Thoracic aorta (tissue), 2 donors: ENCODE data around the gene ZFP57. TPM values are rescaled to one million over a fixed set of nuclear protein-coding genes. Genes with fewer than 3 reads are reported as not detected.
A peak's percentile ranks its signal among the peaks of the same experiment; 100 is the strongest.

Source experiments
- ATAC-seq: fragments of 150-250 bp; one replicate; pipeline ENCODE4 v1.8.0; 2017; ENCODE audit warnings: low read depth; ENCODE audit not compliant: insufficient number of reproducible peaks, low FRiP score
- DNase-seq: peaks from one replicate; pipeline ENCODE4 v3.0.0-alpha.2; 2020; ENCODE audit warnings: low spot score
- H3K27ac ChIP-seq, 2 donors: fragments of 200-600 bp; sonication (generic); 1 replicate in 1 of 2; 2 replicates in 1 of 2; pipeline ENCODE4 v1.5.1; 2016; ENCODE audit warnings: mild to moderate bottlenecking in 2 of 2, moderate library complexity in 2 of 2
- H3K27me3 ChIP-seq: fragments of 200-600 bp; sonication (generic); replicated peaks from 2 replicates; pipeline ENCODE4 v1.6.0; 2016; ENCODE audit warnings: mild to moderate bottlenecking; ENCODE audit not compliant: insufficient read depth
- H3K36me3 ChIP-seq: fragments of 200-600 bp; sonication (generic); one replicate; pipeline ENCODE4 v1.5.1; 2016
- H3K4me1 ChIP-seq, 2 donors: fragments of 200-600 bp; sonication (generic); 1 replicate in 1 of 2; 2 replicates in 1 of 2; pipeline versions ENCODE4 v1.5.1 to v1.6.0; 2016; ENCODE audit warnings: low read depth in 2 of 2, mild to moderate bottlenecking in 1 of 2; ENCODE audit not compliant: control insufficient read depth in 1 of 2
- H3K4me3 ChIP-seq: fragments of 200-600 bp; sonication (generic); 2 replicates; pipeline ENCODE4 v1.5.1; 2016; ENCODE audit warnings: mild to moderate bottlenecking
- H3K9me3 ChIP-seq: fragments of 200-600 bp; sonication (generic); 2 replicates; pipeline ENCODE4 v1.5.1; 2016
- CTCF ChIP-seq: fragments of 200-600 bp; sonication (generic); IDR thresholded peaks from one replicate; pipeline ENCODE4 v1.5.1; 2019; ENCODE audit warnings: antibody characterized with exemption
- total RNA-seq, 2 donors: library from RNA; depleted of rRNA; stranded (reverse); fragments of >200 nt; gene quantifications; one replicate each; pipeline versions ENCODE4 v1.1.0 to v1.2.3, GENCODE V29; 2016

Gene ZFP57
- total RNA-seq, 2 donors from 2014 or later, result 3.2 TPM; not detected in 1

- ATAC-seq (no peak), DNase-seq (no peak)
- H3K27me3 ChIP-seq, result no peaks in the 10 kb centered on the region
- peaks cover 16 to 21% of the 10 kb centered on the region in 2 donors for H3K4me1 ChIP-seq
- H3K27ac ChIP-seq, result no peak overlapping the region
- H3K36me3 ChIP-seq, result peaks cover 13% of the 10 kb centered on the region
- no peaks in the 10 kb centered on the region for H3K9me3 ChIP-seq
- no peak overlapping the region for H3K4me3 ChIP-seq
- TF ChIP-seq CTCF, result no peak
Observed at GRCh38 chr6:29727637-29728036, 46.7 kb upstream of the ZFP57 start.

GRCh38 chr6:29726571-29727194, 45.7 kb upstream of the ZFP57 start:
- DNase-seq, result no peak
- no peak for TF ChIP-seq CTCF
- Histone ChIP-seq H3K9me3 (no peaks in the 10 kb centered on the region), H3K27me3 (no peaks in the 10 kb centered on the region), H3K4me3 (no peak overlapping the region), H3K36me3 (peaks cover 13% of the 10 kb centered on the region), H3K4me1 (peaks cover 16 to 21% of the 10 kb centered on the region in 2 donors), H3K27ac (no peak overlapping the region)
- no peak for ATAC-seq

GRCh38 chr6:29726001-29726400, 45.0 kb upstream of the ZFP57 start:
- Histone ChIP-seq H3K4me1 (peaks cover 16 to 21% of the 10 kb centered on the region in 2 donors), H3K27me3 (no peaks in the 10 kb centered on the region), H3K27ac (no peak overlapping the region), H3K36me3 (peaks cover 13% of the 10 kb centered on the region), H3K4me3 (no peak overlapping the region), H3K9me3 (no peaks in the 10 kb centered on the region)
- DNase-seq (no peak), ATAC-seq (no peak)
- no peak for TF ChIP-seq CTCF

- Histone ChIP-seq H3K27ac (no peak overlapping the region), H3K36me3 (peaks cover 13% of the 10 kb centered on the region), H3K4me3 (peak overlapping the region; percentile 100), H3K9me3 (no peaks in the 10 kb centered on the region), H3K4me1 (peaks cover 16 to 21% of the 10 kb centered on the region in 2 donors), H3K27me3 (no peaks in the 10 kb centered on the region)
- no peak for TF ChIP-seq CTCF
- no peak for ATAC-seq
- DNase-seq, result no peak
Observed at GRCh38 chr6:29724937-29725869, 44.3 kb upstream of the ZFP57 start.
